Muscle layer of colon (tissue), 2 donors: ENCODE results near the gene TSPAN11.

Experiments
- H3K27ac ChIP-seq: one replicate; pipeline ENCODE4 v1.7.0; 2013; ENCODE audit warnings: low read depth, mild to moderate bottlenecking, low read length, moderate library complexity
- H3K27me3 ChIP-seq, 2 donors: one replicate each; pipeline ENCODE4 v1.7.0; 2013; ENCODE audit warnings: low read length in 2 of 2, mild to moderate bottlenecking in 2 of 2; ENCODE audit not compliant: insufficient read depth in 2 of 2, control insufficient read depth in 1 of 2
- H3K36me3 ChIP-seq: one replicate; pipeline ENCODE4 v1.7.0; 2013; ENCODE audit warnings: mild to moderate bottlenecking, low read length; ENCODE audit not compliant: insufficient read depth
- H3K4me1 ChIP-seq: one replicate; pipeline ENCODE4 v1.7.0; 2013; ENCODE audit warnings: mild to moderate bottlenecking, low read length; ENCODE audit not compliant: insufficient read depth
- H3K4me3 ChIP-seq, 2 donors: one replicate each; pipeline ENCODE4 v1.7.0; 2013; ENCODE audit warnings: low read length in 2 of 2, low read depth in 1 of 2, mild to moderate bottlenecking in 1 of 2, moderate library complexity in 1 of 2
- H3K9ac ChIP-seq: one replicate; pipeline ENCODE4 v1.7.0; 2013; ENCODE audit warnings: low read length
- H3K9me3 ChIP-seq: one replicate; pipeline ENCODE4 v1.7.0; 2013; ENCODE audit warnings: mild to moderate bottlenecking, low read length
- donor health status: abdominal sarcoma.
- donor health status: Adenocarcinoma of cecum.

The TSPAN11 gene

DNA sequence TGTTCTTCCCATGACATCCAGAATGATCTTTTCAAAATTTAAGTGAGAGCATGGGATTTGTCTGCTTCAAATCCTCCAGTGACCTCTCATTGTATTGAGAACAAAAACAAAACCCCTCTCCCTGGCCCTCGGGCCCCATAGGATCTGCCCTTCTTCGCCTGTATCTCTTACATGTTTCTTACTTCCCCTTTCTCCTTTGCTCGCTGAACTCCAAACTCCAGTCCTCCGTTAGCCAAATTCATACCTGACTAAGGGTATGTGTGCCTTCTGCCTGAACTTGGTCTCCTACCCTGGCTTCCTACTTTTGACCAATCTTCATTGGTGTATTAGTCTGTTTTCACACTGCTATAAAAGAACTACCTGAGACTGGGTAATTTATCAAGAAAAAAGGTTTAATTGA lies 13.2 kb upstream of the TSPAN11 start:
- Histone ChIP-seq H3K27me3 (no peaks in the 10 kb centered on the region), H3K27ac (no peak overlapping the region), H3K9ac (no peak overlapping the region), H3K36me3 (no peaks in the 10 kb centered on the region), H3K9me3 (no peaks in the 10 kb centered on the region), H3K4me1 (peaks cover 11% of the 10 kb centered on the region), H3K4me3 (no peak overlapping the region)

- Histone ChIP-seq H3K4me3 (no peak overlapping the region), H3K9ac (no peak overlapping the region), H3K9me3 (no peaks in the 10 kb centered on the region), H3K4me1 (no peaks in the 10 kb centered on the region), H3K27ac (no peak overlapping the region), H3K36me3 (no peaks in the 10 kb centered on the region), H3K27me3 (no peaks in the 10 kb centered on the region)
Measured at GRCh38 chr12:30914986-30915591, 11.5 kb upstream of the TSPAN11 start.

DNA sequence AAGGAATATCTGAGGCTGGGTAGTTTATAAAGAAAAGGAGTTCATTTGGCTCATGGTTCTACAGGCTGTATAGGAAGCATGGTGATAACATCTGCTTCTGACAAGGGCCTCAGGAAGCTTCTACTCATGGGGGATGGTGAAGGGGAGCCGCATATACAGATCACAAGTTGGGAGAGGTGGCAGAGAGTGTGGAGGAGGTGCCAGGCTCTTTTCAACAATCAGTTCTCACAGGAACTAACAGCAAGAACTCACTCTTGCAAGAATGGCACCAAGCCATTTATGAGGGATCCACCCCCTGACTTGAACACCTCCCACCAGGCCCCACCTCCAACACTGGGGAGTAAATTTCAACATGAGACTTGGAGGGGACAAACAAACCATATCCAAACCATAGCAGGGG lies 3.5 kb upstream of the TSPAN11 start:
- H3K4me3 ChIP-seq: no peak overlapping the region
- peaks cover 4 to 23% of the 10 kb centered on the region in 2 donors for H3K27me3 ChIP-seq
- no peaks in the 10 kb centered on the region for H3K4me1 ChIP-seq
- no peak overlapping the region for H3K9ac ChIP-seq
- no peak overlapping the region for H3K27ac ChIP-seq
- no peaks in the 10 kb centered on the region for H3K36me3 ChIP-seq
- H3K9me3 ChIP-seq: no peaks in the 10 kb centered on the region

GRCh38 chr12:30925607-30926242 lies 823 bp upstream of the TSPAN11 start:
- H3K4me3 ChIP-seq: peak overlapping the region; percentile 49 to 59
- no peaks in the 10 kb centered on the region for H3K36me3 ChIP-seq
- no peaks in the 10 kb centered on the region for H3K4me1 ChIP-seq
- H3K9ac ChIP-seq: no peak overlapping the region
- no peak overlapping the region for H3K27ac ChIP-seq
- H3K9me3 ChIP-seq: no peaks in the 10 kb centered on the region
- peaks cover 4 to 23% of the 10 kb centered on the region in 2 donors for H3K27me3 ChIP-seq

DNA sequence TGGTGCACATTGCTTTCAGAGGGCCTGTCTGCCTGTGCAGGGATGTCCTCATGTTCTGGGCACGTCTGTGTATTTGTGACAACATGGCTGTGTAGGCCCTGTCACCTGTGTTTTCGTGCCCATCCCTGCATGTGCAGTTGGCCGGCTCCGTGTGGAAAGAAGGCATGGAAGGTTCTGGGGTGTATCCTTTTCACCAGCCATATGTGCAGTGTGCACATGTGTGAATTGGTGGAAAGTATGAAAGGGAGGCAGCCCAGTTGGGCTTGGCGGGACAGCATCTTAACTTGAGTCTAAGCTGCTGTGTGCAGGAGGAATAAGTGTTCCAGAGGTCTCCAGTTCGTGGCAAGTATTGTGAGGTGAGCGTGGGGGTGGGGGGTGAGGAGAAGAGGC lies 669 bp downstream of the TSPAN11 start:
- no peak overlapping the region for H3K9ac ChIP-seq
- no peaks in the 10 kb centered on the region for H3K36me3 ChIP-seq
- H3K9me3 ChIP-seq: no peaks in the 10 kb centered on the region
- H3K27me3 ChIP-seq: peaks cover 4 to 23% of the 10 kb centered on the region in 2 donors
- H3K4me1 ChIP-seq: no peaks in the 10 kb centered on the region
- no peak overlapping the region for H3K27ac ChIP-seq
- H3K4me3 ChIP-seq: peak overlapping the region in 1 of 2 donors; percentile 49

GRCh38 chr12:30928356-30929244 lies 2.1 kb downstream of the TSPAN11 start:
- no peaks in the 10 kb centered on the region for H3K4me1 ChIP-seq
- H3K9ac ChIP-seq: no peak overlapping the region
- H3K9me3 ChIP-seq: no peaks in the 10 kb centered on the region
- peaks cover 4 to 23% of the 10 kb centered on the region in 2 donors for H3K27me3 ChIP-seq
- no peak overlapping the region for H3K4me3 ChIP-seq
- H3K27ac ChIP-seq: no peak overlapping the region
- H3K36me3 ChIP-seq: no peaks in the 10 kb centered on the region

DNA sequence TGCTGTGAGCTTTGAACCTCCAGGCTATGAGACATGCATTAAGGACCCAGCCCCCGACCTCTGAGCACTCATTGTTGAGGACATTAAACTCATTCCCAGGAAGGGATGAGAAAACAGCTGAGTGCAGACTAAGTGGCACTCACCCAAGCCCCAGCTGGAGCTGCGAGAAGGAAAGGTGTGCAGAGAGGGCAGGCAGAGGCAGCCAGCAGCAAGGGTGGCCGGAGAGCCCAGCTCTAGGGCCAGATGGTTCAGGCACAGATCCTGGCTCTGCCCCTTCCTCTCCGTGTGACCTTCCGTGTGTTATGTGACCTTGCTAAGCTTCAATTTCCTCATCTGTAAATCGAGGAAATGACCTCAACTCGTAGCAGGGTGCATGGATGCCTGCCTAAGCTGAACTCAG lies 3.7 kb downstream of the TSPAN11 start:
- H3K27ac ChIP-seq: no peak overlapping the region

DNA sequence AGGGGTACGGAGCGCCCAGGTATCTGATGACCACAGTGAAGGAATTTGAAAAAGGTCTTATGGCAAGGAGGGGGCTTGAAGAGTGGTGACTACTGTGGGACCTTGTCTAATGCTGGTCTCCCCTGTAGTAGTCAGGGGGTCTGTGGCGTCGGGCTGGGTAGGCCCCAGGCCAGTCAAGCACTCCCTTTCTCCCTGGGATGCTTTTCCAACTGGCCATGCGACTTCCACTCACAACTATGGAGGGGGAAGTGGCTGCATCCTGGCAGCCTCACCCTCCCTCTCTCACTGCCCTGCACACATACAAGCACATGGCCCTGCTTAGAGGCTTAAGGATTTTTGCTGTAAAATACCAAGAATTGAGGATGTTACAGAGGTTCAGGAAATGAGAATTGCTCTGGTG lies 4.1 kb downstream of the TSPAN11 start:
- H3K27ac ChIP-seq: no peak overlapping the region

More for the DNA sequence above, 3.7 kb downstream of the TSPAN11 start:
- Histone ChIP-seq H3K9me3 (no peaks in the 10 kb centered on the region), H3K4me1 (no peaks in the 10 kb centered on the region), H3K27me3 (peaks cover 4 to 20% of the 10 kb centered on the region in 2 donors), H3K36me3 (no peaks in the 10 kb centered on the region), H3K4me3 (no peak overlapping the region), H3K9ac (no peak overlapping the region)

GRCh38 chr12:30932881-30933280 lies 6.3 kb downstream of the TSPAN11 start:
- H3K4me3 ChIP-seq: no peak overlapping the region
- H3K27me3 ChIP-seq: no peaks in the 10 kb centered on the region
- H3K9me3 ChIP-seq: no peaks in the 10 kb centered on the region
- no peaks in the 10 kb centered on the region for H3K4me1 ChIP-seq
- no peak overlapping the region for H3K9ac ChIP-seq
- H3K27ac ChIP-seq: no peak overlapping the region
- H3K36me3 ChIP-seq: no peaks in the 10 kb centered on the region

More for the DNA sequence above, 4.1 kb downstream of the TSPAN11 start:
- no peaks in the 10 kb centered on the region for H3K9me3 ChIP-seq
- no peaks in the 10 kb centered on the region for H3K36me3 ChIP-seq
- H3K9ac ChIP-seq: no peak overlapping the region
- H3K4me1 ChIP-seq: no peaks in the 10 kb centered on the region
- no peak overlapping the region for H3K4me3 ChIP-seq
- peaks cover 4 to 16% of the 10 kb centered on the region in 2 donors for H3K27me3 ChIP-seq

DNA sequence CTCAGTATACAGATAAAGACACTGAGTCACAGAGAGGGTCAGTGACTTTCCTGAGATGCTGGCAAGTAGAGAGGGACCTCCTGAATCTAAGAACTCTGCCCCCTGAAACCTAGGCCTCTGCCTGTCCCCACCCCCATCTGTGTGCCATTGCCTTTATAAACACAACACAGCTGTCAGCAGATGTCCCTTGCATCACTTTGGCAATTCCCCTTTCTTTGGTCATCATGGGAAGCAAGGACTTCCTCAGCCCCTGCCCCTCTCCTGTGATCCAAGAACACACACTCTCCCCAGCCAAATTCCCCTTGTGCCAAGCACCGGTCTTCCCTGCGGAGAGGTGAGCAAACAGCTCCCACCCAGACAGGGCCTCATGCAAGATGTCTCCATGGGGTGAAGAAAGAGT lies 8.3 kb downstream of the TSPAN11 start:
- H3K4me3 ChIP-seq: no peak overlapping the region
- H3K27ac ChIP-seq: no peak overlapping the region
- H3K27me3 ChIP-seq: no peaks in the 10 kb centered on the region
- H3K4me1 ChIP-seq: no peaks in the 10 kb centered on the region
- H3K36me3 ChIP-seq: no peaks in the 10 kb centered on the region
- no peak overlapping the region for H3K9ac ChIP-seq
- H3K9me3 ChIP-seq: no peaks in the 10 kb centered on the region

DNA sequence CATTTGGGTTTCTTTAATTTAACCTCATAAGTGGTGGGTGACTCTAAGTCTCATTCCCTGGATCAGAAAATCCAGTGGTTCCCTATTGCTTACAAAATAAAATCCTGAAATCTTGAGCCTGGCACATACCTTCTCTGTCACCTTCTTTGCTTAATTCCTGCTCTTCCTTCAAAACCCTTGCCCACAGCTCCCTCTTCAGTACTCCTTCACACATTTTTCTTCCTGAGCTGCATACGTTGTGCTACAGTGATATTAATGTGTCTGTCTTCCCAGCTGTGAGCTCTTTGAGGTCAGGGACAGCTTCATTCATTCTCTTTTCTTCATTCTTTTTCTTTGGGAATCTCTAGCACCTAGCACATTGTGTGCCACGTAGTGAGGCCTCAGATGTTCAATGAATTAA lies 9.5 kb downstream of the TSPAN11 start:
- Histone ChIP-seq H3K27ac (no peak overlapping the region), H3K9ac (no peak overlapping the region), H3K27me3 (no peaks in the 10 kb centered on the region), H3K4me3 (no peak overlapping the region), H3K4me1 (no peaks in the 10 kb centered on the region), H3K9me3 (no peaks in the 10 kb centered on the region), H3K36me3 (no peaks in the 10 kb centered on the region)
